GM21825 (cell line): ENCODE data around the gene HLA-DQA2.
"Not testable (repeated sequence)": the region's sequence is repeated elsewhere in the genome, so short reads cannot be mapped to it uniquely, and the experiment has no call there.

Source experiments
- ATAC-seq: cut with Tn5 transposase; IDR thresholded peaks from one replicate; pipeline ENCODE4 v1.9.1; 2021; ENCODE audit warnings: mild to moderate bottlenecking, moderate library complexity; ENCODE audit not compliant: unreplicated experiment

The HLA-DQA2 gene

DNA sequence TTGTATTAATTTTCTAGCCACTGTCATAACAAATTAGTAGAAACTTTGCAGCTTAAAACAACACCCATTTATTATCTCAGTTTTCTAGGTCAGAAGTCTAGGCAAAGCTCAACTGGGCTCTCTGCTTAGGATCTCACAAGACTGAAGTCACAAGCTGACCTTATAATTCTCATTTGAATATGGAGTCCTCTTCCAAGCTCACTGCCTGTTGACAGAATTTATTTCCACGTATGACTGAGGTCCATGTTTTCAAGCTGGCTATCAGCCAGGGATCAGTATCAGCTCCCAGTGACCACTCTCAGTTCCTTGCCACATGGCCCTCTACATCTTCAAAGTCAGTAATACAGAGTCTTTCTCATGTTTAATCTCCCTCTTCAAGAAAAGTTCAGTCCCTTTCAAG lies 33.9 kb downstream of the HLA-DQA2 start:
- no peak for ATAC-seq

DNA sequence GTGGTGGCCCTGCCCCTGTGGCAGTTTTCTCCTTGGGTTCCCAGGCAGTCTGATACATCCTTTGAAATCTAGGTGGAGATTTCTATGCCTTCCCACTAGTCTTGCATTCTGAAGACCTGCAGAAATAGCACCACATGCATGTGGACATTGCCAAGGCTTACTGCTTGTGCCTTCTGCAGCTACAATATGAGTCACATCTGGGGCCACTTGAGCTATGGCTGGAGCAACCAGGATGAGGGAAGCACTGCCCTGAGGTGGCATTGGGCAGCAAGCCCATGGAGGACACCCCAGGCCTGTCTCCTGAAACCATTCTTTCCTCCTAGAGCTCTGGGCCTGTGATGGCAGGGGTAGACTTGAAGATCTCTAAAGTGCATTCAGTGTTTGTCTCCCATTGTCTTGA lies 37.8 kb downstream of the HLA-DQA2 start:
- no peak for ATAC-seq

DNA sequence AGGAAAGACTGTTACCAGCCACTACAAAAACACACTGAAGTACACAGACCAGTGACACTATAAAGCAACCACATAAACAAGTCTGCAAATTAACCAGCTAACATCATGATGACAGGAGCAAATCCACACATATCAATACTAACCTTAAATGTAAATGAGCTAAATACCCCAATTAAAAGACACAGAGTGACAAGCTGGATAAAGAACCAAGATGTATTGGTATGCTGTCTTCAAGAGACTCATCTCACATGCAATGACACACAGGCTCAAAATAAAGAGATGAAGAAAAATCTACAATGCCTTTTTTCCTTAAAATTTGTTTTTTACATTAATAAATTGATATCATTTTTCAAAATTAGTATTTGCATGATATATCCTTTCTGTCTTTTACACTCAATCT lies 41.7 kb downstream of the HLA-DQA2 start:
- ATAC-seq, result not testable (repeated sequence)

DNA sequence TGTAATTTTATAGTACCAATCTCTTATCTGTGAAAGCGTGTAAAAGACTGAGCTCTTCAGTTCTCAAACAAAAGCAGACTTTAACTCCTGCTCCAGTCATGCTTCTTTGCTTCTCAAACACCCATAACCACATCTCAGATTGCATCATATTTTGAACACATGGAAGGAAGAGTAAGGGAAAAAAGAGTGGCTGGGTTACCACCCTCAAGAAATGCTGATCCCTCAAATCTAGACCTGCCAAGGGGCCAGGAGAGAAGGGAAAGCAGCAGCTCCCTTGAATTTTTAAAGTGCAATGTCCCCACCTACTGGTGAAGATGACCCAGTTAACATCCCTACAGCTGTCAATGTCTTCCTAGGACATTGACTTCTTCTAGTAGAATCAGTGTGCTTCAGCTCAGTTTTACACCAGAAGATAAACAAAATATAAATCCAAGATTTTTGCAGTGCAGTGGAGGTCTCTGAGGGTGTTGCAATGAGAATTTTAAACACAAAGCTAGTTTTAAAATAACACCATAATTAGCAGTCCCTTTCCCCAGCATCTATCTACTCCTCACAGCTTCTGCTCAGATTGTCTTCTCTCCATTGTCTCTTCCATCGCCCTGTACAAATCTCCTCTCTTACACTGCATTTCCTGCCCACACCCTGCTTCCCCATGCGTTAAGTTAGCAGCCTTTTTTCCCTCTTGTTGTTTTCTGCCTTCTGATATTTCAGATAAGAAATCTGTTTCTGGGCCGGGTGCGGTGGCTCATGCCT lies 44.8 kb downstream of the HLA-DQA2 start:
- ATAC-seq, result no peak

DNA sequence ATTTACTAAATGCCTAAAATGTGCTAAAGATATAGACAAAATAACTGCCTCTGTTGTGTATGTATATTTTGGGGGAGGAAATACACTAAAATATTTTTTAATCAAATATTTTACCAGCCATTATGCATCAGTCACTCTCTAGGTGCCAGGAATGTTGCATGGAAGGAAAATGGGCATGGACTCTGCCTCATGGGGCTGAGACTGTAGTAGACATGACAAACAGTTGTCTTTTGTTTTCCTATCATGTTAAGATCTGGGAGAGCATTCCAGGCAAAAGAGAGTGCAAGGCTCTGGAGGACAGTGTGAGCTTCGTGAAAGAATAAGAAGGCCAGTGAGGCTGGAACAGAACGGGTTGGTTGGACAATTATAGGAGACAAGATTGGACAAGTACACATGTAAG lies 49.1 kb downstream of the HLA-DQA2 start:
- ATAC-seq, result no peak

DNA sequence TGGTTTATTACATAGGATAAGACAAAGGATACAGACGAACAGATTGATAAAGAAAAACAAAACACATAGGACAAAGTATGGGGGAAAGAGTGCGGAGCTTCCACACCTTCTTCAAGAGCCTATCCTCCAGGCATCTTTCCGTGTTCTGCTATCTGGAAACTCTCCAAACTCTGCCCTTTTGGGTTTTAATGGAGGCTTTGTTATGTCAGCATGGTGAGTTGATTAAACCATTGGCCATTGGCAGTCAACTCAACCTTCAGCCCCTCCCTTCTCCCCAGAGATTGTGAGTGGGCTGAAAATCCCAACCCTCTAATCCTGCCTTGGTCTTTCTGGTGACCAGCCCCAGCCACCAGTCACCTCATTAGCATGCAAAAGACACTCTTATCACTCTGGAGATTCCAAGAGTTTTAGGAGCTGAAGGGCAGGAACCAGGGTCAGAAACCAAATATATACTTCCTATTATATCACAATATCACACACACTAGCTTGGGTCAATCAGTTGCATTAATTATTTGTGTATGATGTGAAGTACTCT lies 51.8 kb downstream of the HLA-DQA2 start:
- ATAC-seq, result no peak

DNA sequence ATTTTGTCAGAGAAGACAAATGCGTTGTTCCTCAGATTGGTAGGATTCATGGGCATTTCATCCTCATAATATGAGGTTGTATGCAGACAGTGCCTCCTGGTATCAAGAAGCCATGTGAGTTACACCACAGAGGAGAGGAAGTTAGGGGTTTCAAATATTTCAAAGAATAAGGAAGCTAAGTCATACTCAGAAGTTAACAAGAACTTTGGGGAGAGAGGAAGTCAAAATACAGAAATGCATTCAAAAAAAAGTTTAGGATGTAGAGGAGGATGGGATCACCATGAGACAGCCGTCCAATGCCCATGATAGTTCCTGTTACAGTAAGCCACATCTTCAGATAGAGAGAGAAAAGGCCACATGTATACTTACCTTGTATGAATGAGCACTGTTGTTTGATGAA lies 53.3 kb downstream of the HLA-DQA2 start:
- no peak for ATAC-seq
